ENCODE measurements around the gene DEAF1.

Gene DEAF1

GRCh38 chr11:645536-645935, 49.5 kb downstream of the DEAF1 start:
- no peak for DNase-seq (ENCODE audit: low read depth in 2 of 2)

DNA sequence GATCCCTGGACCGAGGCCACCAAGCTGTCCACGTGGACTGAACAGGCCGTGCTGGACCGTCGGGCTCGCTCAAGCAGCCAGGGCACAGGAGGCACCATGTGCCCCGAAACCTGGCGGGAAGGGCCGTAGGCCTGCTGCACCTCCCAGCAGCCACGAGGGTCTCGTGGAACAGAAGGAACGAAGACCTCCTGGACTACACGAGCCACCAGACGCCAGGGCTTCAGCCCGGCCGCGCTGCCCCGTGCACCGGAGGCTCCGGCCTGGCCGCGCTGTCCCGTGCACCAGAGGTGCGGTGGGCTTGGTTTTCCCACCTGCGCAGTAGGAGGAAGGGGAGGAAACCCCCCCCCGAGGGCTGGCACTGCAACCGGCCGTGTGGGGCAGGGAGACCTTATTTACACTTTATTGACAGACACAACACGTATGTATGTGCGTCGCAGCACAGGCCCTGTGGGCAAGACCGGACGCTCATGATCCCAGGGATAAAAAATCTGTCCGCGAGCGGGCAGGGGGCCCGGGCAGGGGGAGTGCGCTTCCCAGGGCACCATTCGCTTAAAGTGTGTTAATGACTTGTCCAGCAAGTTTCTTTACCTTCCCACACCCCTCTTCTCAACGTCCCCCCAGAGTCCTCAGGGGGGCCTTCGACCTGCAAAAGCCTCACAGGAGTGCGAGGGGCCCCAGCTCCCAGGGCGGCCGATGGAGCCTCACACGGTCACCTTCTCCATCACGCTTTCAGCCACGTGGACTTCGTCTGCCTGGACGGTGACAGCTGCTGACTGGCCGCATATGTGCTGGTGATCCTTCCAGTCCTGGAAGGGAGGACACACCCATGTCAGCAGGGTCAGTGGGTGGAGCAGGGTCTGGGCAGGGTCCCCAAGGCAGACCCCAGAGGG, 50.9 kb downstream of the DEAF1 start:
- DNase-seq (ENCODE audit: low read depth in 2 of 2), result no peak

DNA sequence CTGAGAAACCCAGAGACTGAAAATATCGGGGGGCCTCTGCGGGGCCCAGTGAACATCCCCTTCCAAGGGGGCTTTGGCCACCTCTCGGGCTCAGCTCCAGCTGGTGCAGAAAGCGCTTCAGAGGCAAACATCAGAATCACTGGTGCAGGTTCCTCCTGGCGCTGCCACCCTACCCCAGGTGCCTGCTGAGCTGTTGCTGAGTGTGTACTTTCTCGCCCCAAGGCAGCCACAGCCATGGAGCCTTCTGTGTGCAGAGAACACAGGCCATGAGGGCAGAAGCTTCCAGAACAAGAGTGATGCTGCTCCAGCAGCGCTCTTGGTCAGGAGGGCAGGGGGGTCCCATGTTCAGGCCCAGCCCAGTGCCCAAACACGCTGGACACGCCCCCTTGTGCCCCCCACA, 51.7 kb downstream of the DEAF1 start:
- DNase-seq (ENCODE audit: low read depth in 2 of 2), result no peak

GRCh38 chr11:641806-642370, 53.1 kb downstream of the DEAF1 start:
- DNase-seq (ENCODE audit: low read depth in 2 of 2), result no peak

GRCh38 chr11:640021-640706, 54.9 kb downstream of the DEAF1 start:
- no peak for DNase-seq (ENCODE audit: low read depth in 2 of 2)

DNA sequence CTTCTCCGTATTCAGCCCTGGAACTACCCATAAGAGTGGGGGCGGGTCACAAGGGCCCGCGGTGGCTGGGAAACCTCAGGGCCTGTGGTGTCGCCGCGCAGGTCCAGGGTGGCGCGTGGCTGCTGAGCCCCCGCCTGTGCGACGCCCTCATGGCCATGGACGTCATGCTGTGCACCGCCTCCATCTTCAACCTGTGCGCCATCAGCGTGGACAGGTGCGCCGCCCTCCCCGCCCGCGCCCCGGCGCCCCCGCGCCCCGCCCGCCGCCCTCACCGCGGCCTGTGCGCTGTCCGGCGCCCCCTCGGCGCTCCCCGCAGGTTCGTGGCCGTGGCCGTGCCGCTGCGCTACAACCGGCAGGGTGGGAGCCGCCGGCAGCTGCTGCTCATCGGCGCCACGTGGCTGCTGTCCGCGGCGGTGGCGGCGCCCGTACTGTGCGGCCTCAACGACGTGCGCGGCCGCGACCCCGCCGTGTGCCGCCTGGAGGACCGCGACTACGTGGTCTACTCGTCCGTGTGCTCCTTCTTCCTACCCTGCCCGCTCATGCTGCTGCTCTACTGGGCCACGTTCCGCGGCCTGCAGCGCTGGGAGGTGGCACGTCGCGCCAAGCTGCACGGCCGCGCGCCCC, 55.6 kb downstream of the DEAF1 start:
- DNase-seq (ENCODE audit: low read depth in 2 of 2), result no peak

- DNase-seq (ENCODE audit: low read depth in 2 of 2), result no peak
These were observed 56.2 kb downstream of the DEAF1 start for GRCh38 chr11:638631-639331.

GRCh38 chr11:637593-638521, 57.2 kb downstream of the DEAF1 start:
- DNase-seq (ENCODE audit: low read depth in 2 of 2), result no peak

DNA sequence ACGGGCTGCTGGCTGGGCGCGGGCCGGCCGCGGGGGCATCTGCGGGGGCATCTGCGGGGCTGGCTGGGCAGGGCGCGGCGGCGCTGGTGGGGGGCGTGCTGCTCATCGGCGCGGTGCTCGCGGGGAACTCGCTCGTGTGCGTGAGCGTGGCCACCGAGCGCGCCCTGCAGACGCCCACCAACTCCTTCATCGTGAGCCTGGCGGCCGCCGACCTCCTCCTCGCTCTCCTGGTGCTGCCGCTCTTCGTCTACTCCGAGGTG, 57.8 kb downstream of the DEAF1 start:
- DNase-seq (ENCODE audit: low read depth in 2 of 2), result no peak

GRCh38 chr11:636511-637332, 58.3 kb downstream of the DEAF1 start, which contains the start of gene DRD4:
TSS of gene DRD4 (plus strand) at chr11:637269. CDS start at chr11:637305, 36 bp downstream.
- DNase-seq (ENCODE audit: low read depth in 2 of 2), result no peak

DNA sequence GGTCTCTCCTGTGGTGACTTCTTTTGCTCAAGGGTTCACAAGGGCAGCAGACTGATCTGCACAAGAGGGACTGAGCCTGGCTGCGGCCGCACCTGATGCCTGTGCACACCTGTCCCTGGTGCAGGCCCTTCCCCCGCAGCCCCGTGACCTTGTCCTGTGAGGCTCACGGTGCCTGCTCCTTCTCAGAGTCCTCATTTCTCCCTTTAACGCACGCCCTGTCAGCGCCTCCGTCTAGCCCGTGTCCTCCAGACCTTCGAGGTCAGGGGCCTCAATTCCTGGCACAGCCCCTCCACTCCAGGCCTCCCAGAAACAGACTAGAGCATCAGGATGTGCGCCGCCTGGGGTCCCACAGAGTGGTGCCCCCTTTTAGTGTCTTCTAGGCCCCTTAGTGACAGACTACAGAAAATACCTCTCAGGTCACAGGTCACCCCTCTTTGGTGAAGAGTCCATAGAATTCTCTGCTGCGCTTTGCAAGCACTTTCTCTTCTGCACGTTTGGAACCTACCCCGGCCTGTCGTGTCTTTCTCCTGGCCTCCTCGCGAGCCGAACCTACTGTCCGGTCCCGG, 59.0 kb downstream of the DEAF1 start:
- DNase-seq (ENCODE audit: low read depth in 2 of 2), result no peak

DNA sequence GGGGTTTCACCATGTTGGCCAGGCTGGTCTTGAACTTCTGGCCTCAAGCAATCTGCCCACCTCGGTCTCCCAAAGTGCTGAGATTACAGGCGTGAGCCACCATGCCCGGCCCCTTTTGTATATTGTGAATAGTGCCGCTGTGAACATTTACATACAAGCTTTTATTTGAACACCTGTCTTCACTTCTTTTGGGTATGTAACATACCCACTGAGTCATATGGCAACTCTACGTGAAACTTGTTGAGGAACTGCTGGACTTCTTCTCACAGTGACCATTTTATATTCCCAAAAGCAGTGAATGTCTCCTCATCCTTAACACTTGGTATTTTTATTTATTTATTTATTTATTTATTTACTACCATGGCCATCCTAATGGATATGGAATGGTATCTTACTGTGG, 64.2 kb downstream of the DEAF1 start:
- no peak for DNase-seq (ENCODE audit: low read depth in 2 of 2)

DNA sequence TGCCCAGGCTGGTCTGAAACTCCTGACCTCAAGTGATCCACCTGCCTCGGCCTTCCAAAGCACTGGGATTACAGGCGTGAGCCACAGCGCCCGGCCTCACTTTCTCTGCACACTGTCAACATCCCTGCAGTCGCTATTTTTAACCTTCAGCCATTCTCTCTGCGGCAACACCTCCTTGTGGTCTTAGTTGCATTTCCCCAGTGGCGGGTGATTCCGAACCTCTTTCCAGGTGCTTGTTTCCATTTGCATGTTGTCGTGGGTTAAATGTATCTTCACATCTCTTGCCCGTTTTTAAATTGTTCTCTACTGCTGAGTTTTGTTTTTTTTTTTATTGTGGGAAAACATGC, 65.8 kb downstream of the DEAF1 start:
- DNase-seq (ENCODE audit: low read depth in 2 of 2), result no peak

GRCh38 chr11:628056-628455, 67.0 kb downstream of the DEAF1 start:
- no peak for DNase-seq (ENCODE audit: low read depth in 2 of 2)

DNA sequence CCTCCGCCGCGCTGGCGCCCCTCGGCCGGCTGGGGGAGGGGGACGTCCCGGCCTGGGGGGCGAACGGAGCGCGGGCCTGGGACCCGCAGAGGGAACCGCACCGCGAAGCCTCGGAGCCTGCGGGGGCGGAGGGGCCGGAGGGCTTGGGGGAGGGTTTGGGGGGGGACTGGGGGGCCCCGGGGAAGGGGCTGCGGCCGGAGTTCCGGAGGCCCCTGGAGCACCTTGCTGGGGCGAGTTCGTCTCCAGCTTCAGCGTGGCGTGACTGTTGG, 67.8 kb downstream of the DEAF1 start:
- no peak for DNase-seq (ENCODE audit: low read depth in 2 of 2)

- DNase-seq (ENCODE audit: low read depth in 2 of 2), result no peak
These were observed 68.3 kb downstream of the DEAF1 start, which contains the start of gene SCT for GRCh38 chr11:626475-627307. TSS of gene SCT (minus strand) at chr11:627181. CDS start at chr11:627143, 38 bp downstream.

GRCh38 chr11:625636-626268, 69.3 kb downstream of the DEAF1 start:
- DNase-seq (ENCODE audit: low read depth in 2 of 2), result no peak
